Thyroid gland (tissue), 4 donors: ENCODE measurements around the gene ITPKB. TPM values are rescaled to one million over a fixed set of nuclear protein-coding genes. Genes with fewer than 3 reads are reported as not detected.
A peak's percentile ranks its signal among the peaks of the same experiment; 100 is the strongest.

Experiments used
- DNase-seq, 2 donors: peaks; one replicate each; pipeline ENCODE4 v3.0.0-alpha.2; 2019
- H3K27ac ChIP-seq, 3 donors: fragments of 200-600 bp; sonication (generic); 1 replicate in 2 of 3; 2 replicates in 1 of 3; pipeline ENCODE4 v1.5.1; 2016 to 2019; ENCODE audit warnings: mild to moderate bottlenecking in 1 of 3, moderate library complexity in 1 of 3
- H3K27me3 ChIP-seq: fragments of 200-600 bp; sonication (generic); one replicate; pipeline ENCODE4 v1.5.1; 2019
- H3K36me3 ChIP-seq, 2 donors: fragments of 200-600 bp; sonication (generic); one replicate each; pipeline ENCODE4 v1.5.1; 2016 to 2019
- H3K4me1 ChIP-seq, 2 donors: fragments of 200-600 bp; sonication (generic); one replicate each; pipeline ENCODE4 v1.5.1; 2017 to 2019
- H3K4me3 ChIP-seq, 3 donors: fragments of 200-600 bp; sonication (generic); replicated peaks in 1 of 3; 1 replicate in 2 of 3; 2 replicates in 1 of 3; pipeline ENCODE4 v1.5.1; 2016; ENCODE audit warnings: mild to moderate bottlenecking in 1 of 3
- H3K9me3 ChIP-seq: fragments of 200-600 bp; sonication (generic); one replicate; pipeline ENCODE4 v1.5.1; 2017
- POLR2A ChIP-seq, 2 donors: fragments of 450-650 bp; IDR thresholded peaks; one replicate each; pipeline ENCODE4 v1.6.1; 2017; ENCODE audit warnings: antibody characterized with exemption in 2 of 2, mild to moderate bottlenecking in 2 of 2, moderate library complexity in 1 of 2
- WGBS, 2 donors: methylation state at CpG; one replicate each; pipeline ENCODE4 v1.1.5; 2017; 5-methylcytosine and 5-hydroxymethylcytosine counted together
- intact Hi-C: fragments of 100-400 bp; cut with DNase I; formaldehyde crosslinking; loops from one replicate; pipeline ENCODE4 v1.15.1; 2023
- total RNA-seq, 4 donors: library from RNA; depleted of rRNA; stranded (reverse); fragments of >200 nt; gene quantifications; one replicate each; pipeline ENCODE4 v1.2.3, GENCODE V29; 2016
- TF ChIP-seq, protein P1 (sequence below), 6 experiments: fragments of 200-600 bp in 3 of 6; fragments of 450-650 bp in 3 of 6; sonication (generic) in 3 of 6; IDR thresholded peaks; one replicate each; pipeline ENCODE4 v1.5.1; 2016 to 2019; ENCODE audit warnings: antibody characterized with exemption in 6 of 6, mild to moderate bottlenecking in 2 of 6, inconsistent platforms in 1 of 6, moderate library complexity in 1 of 6

Gene ITPKB
- total RNA-seq, 4 donors from 2014 or later: 19.1 to 24.0 (median 22.2) TPM

GRCh38 chr1:226709953-226710352 is 29.1 kb downstream of the ITPKB start:
- DNase-seq: no peak
- peak overlapping the region in 1 of 3 donors; percentile 34 for H3K27ac ChIP-seq
- H3K9me3 ChIP-seq: no peaks in the 10 kb centered on the region
- TF ChIP-seq, protein P1, sequence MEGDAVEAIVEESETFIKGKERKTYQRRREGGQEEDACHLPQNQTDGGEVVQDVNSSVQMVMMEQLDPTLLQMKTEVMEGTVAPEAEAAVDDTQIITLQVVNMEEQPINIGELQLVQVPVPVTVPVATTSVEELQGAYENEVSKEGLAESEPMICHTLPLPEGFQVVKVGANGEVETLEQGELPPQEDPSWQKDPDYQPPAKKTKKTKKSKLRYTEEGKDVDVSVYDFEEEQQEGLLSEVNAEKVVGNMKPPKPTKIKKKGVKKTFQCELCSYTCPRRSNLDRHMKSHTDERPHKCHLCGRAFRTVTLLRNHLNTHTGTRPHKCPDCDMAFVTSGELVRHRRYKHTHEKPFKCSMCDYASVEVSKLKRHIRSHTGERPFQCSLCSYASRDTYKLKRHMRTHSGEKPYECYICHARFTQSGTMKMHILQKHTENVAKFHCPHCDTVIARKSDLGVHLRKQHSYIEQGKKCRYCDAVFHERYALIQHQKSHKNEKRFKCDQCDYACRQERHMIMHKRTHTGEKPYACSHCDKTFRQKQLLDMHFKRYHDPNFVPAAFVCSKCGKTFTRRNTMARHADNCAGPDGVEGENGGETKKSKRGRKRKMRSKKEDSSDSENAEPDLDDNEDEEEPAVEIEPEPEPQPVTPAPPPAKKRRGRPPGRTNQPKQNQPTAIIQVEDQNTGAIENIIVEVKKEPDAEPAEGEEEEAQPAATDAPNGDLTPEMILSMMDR (IDR thresholded peaks at IDR 0.05): no peak
- no peak for TF ChIP-seq POLR2A (IDR thresholded peaks at IDR 0.05)
- intact Hi-C loops: no loop called here
- H3K4me1 ChIP-seq: peaks cover 0 to 29% of the 10 kb centered on the region in 2 donors
- H3K36me3 ChIP-seq: no peaks in the 10 kb centered on the region
- 82 to 89% methylated on average over 4 of the region's 4 CpGs for WGBS, 2 donors
- no peaks in the 10 kb centered on the region for H3K27me3 ChIP-seq
- no peak overlapping the region for H3K4me3 ChIP-seq

GRCh38 chr1:226708967-226709396 is 30.1 kb downstream of the ITPKB start:
- Histone ChIP-seq H3K9me3 (no peaks in the 10 kb centered on the region), H3K4me3 (no peak overlapping the region), H3K4me1 (peaks cover 0 to 29% of the 10 kb centered on the region in 2 donors), H3K36me3 (no peaks in the 10 kb centered on the region), H3K27me3 (no peaks in the 10 kb centered on the region), H3K27ac (peak overlapping the region in 2 of 3 donors; percentile 10 to 34)
- WGBS, 2 donors: 63 to 71% methylated on average over 5 of the region's 5 CpGs
- intact Hi-C loops: no loop called here
- DNase-seq: no peak
- TF ChIP-seq POLR2A (IDR thresholded peaks at IDR 0.05): no peak
- TF ChIP-seq, protein P1 (IDR thresholded peaks at IDR 0.05): no peak

DNA sequence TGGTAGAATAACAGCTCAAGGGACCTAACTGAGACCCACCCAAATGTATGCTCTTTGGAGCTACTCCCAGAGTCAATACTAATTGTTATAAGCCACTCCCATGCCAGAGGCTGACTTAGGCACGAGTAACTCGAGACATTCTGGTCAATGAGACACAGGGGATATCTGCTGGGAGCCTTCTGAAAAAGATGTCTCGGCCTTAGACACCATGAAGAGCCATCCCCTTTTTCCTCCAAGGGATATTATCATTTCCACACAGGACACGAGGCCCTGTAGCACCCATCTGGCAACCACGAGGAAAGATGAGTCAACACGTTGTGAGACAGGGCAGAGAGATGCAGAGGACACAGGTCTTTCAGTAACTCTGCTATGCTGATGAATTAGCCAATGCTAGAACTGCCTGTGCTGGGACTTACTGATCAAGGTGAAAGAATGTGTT is 30.7 kb downstream of the ITPKB start:
- Histone ChIP-seq H3K9me3 (no peaks in the 10 kb centered on the region), H3K27me3 (no peaks in the 10 kb centered on the region), H3K36me3 (no peaks in the 10 kb centered on the region), H3K27ac (peak overlapping the region in 1 of 3 donors; percentile 34), H3K4me3 (no peak overlapping the region), H3K4me1 (peaks cover 0 to 29% of the 10 kb centered on the region in 2 donors)
- 49 to 58% methylated on average over 6 of the region's 6 CpGs for WGBS, 2 donors
- intact Hi-C loops: no loop called here
- no peak for DNase-seq
- TF ChIP-seq POLR2A (IDR thresholded peaks at IDR 0.05): no peak
- TF ChIP-seq, protein P1 (IDR thresholded peaks at IDR 0.05): no peak

GRCh38 chr1:226706684-226707083 is 32.4 kb downstream of the ITPKB start:
- no peaks in the 10 kb centered on the region for H3K27me3 ChIP-seq
- no peak overlapping the region for H3K27ac ChIP-seq
- DNase-seq: no peak
- WGBS, 2 donors: 70 to 71% methylated on average over 4 of the region's 4 CpGs
- no peaks in the 10 kb centered on the region for H3K36me3 ChIP-seq
- intact Hi-C loops: no loop called here
- no peaks in the 10 kb centered on the region for H3K9me3 ChIP-seq
- H3K4me1 ChIP-seq: peaks cover 7 to 39% of the 10 kb centered on the region in 2 donors
- no peak overlapping the region for H3K4me3 ChIP-seq
- TF ChIP-seq, protein P1 (IDR thresholded peaks at IDR 0.05): no peak
- TF ChIP-seq POLR2A (IDR thresholded peaks at IDR 0.05): no peak

DNA sequence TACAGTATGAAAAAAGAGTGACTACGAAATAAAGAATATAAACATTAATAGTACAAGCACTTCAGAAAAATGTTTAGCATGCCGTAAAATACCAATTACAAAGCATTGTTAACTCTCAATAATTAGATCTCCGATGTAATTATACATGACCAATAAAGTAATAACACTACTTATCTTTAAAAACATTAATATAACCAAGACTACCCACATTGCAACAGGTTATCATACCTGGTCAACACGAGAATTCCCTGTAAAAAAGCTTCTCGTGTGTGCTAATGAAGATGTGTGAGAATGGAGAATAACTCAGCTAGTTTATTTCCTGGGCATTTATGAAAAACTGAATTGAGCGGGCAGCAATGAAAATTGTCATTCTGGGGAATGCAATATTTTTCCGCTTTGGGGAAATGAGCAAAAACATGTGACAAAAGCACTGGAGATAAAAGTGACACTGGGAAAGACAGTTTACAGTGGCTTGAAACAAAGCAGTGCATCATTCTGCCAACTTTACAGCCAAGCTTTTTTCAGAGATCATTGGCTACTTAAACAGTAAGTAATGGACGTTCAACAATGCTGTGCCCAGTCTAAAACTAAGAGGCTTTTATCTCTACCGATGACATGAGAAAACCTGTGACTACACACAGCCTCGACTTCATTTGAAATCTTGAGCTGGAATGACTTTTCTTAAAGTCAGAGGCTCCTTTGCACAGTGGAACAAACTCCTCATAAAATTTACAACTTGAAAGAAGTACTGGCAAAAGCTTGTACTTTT is 34.7 kb downstream of the ITPKB start:
- Histone ChIP-seq H3K4me1 (peaks cover 7 to 22% of the 10 kb centered on the region in 2 donors), H3K4me3 (peak overlapping the region in 1 of 3 donors; percentile 46), H3K36me3 (no peaks in the 10 kb centered on the region), H3K27ac (peak overlapping the region in 1 of 3 donors; percentile 98), H3K27me3 (no peaks in the 10 kb centered on the region), H3K9me3 (no peaks in the 10 kb centered on the region)
- WGBS, 2 donors: 79 to 87% methylated on average over 10 of the region's 10 CpGs
- no peak for TF ChIP-seq POLR2A (IDR thresholded peaks at IDR 0.05)
- TF ChIP-seq, protein P1 (IDR thresholded peaks at IDR 0.05): no peak
- intact Hi-C loops: no loop called here
- no peak for DNase-seq
